Activated gamma-delta T cell treated with Interleukin-2 at 50 U/mL for 16 hours (primary cell): Measurements from ENCODE around the gene SERGEF.

Experiments used
- DNase-seq: peaks from one replicate; pipeline ENCODE4 v3.0.0-alpha.2; 2020

Gene SERGEF

GRCh38 chr11:17779861-17780594 is 232.8 kb downstream of the SERGEF start:
- DNase-seq = no peak

- DNase-seq = no peak
Observed at GRCh38 chr11:17778956-17779860, 233.6 kb downstream of the SERGEF start.

DNA sequence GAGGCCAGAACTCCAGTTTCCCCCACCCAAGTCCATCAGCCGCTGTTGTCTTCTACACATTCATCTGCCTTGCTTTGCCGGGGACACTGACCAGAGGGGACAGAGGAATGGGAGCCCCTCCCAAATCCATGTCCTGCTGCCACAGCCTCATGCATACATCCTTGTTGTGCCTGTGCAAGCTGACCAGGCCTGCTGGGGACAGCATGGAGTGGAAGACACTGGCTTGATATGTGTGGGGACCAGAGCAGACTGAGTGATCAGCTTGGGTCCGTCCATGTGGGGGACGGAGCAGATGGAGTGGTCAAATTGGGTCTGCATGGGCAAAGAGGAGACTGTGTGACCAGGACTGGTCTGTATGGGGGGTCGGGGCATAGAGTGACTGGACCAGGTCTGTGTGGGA is 234.5 kb downstream of the SERGEF start:
- DNase-seq = no peak

DNA sequence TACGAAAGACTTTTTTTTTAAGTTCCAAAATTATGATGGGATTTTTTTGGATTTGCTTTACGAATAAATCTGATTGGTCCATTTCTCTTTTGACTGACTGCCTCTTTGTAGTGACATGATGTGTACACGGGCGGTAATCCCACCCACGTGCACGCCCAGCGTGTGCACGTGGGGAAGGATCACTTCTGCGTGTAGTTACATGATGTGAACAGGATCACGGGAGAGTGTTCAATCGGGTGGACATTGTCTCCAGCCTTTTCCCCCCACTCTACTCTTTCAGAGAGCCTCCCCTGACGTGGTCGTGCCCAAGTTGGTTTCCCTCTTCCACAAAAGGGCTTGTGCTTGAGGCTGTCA is 235.1 kb downstream of the SERGEF start:
- no peak for DNase-seq

DNA sequence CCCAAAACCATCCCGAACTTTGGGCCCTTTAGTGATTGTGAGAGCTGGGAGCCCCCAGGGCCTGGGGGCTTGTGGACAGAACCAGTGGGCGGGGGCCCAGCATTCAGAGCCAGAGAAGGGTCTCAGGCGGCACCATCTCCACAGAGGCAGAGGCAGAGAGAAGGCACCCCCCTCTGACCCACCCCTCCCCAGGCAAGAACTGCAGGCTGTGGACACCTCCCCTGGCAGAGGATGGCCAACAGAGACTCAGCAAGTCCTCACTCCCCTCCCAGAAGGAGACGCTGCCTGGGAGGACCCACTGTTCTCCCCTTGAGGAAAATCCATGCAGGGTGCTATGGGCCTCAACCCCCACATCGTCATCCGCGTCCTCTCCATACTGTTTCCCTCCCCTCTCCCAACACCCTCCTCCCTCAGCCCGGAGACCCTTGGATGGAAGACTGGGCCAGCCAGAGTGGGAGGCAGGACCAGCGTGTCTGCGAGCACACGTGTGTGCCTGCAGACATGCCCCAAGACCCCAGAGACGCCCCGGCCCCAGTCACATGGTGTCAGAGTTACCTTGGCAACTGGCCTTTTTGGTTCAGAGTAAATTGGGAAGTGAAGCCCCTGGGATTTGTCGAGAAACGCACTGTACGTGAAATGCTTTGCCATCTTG is 235.6 kb downstream of the SERGEF start:
- no peak for DNase-seq

DNA sequence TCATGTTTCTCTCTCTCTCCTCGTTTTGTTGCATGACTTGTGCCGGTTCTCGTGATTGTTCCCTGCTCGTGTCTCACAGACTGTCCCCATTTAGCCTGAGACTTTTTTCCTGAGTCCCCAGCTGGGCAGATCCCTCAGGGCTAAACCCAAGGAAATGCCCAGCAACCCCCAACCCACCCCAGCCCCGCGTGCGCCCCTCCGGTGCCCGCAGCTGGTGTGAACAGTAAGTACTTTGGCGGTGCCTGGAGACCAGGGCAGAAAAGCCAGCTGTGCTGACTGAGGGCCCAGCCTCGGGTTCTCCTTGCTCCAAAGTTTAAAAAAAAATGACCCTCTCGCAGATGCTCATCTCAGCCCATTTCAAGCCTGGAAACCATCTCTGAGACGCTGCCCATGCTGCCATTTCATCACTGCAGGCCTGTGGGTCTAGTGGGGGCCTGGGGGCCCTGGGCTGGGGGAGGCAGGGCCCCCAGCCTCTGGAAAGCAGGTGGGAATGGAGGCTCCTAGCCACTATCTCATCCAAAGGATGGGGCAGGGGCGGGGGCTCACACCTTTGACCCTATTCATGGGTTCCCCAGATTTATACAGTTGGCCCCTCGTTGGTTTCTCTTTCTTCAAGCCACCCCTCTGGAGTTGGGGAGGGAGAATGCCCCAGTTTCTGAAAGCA is 236.5 kb downstream of the SERGEF start:
- DNase-seq = no peak

GRCh38 chr11:17775507-17776211 is 237.2 kb downstream of the SERGEF start:
- DNase-seq = no peak

DNA sequence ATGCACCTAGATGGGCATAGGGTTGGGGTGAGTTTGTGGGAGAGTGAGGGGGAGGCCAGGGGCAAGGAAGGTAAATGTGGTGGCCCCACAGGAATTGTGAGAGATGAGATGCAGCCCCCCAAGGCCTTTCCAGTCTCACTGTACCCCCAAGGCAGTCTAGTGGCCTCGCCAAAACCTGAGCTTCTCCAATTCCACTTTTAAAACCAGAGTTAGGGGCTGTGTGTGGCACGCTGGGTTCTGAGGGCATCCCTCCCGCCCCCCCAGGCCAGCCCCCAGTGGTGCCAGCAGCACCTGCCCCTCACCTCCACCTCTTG is 237.9 kb downstream of the SERGEF start:
- no peak for DNase-seq

DNA sequence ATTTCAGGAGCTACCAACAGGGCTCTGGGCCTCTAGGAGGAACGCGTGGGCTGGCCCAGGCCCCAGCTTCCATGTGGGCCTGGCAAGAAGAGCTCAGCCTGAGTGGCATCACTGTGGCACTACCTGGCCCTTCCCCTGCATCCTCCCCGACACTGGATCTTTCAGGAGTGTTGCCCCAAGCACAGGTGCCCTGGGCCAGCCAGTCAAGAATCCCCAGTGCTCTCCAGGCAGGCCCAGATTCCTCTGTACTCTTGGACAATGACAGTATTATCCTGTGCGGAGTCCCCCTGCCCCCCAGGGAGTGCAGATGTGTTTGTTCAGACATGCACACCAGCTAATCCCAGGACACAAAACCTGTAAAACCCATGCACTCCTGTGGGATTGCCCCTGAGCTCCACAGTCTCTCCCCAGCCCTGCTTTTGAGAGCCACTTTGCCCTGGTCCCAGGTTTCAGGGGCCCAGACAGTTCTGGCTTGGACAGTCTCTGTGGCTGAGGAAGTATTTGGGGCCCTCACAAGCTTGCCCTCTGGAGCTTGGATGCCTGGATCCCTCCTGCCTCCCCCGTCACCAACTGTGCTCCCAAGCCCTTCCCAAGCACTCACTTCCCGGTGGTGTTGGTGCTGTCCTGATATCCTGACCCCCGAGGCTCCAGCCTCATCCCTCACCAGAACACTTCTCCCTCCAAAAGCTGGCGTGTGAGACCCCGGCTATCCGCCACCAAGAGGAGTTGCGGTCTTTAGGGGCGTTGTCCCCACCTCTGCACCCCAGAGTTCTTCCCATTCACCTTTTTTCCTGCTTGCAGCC is 238.4 kb downstream of the SERGEF start:
- no peak for DNase-seq

- no peak for DNase-seq
Observed at GRCh38 chr11:17773674-17774073, 239.2 kb downstream of the SERGEF start.

DNA sequence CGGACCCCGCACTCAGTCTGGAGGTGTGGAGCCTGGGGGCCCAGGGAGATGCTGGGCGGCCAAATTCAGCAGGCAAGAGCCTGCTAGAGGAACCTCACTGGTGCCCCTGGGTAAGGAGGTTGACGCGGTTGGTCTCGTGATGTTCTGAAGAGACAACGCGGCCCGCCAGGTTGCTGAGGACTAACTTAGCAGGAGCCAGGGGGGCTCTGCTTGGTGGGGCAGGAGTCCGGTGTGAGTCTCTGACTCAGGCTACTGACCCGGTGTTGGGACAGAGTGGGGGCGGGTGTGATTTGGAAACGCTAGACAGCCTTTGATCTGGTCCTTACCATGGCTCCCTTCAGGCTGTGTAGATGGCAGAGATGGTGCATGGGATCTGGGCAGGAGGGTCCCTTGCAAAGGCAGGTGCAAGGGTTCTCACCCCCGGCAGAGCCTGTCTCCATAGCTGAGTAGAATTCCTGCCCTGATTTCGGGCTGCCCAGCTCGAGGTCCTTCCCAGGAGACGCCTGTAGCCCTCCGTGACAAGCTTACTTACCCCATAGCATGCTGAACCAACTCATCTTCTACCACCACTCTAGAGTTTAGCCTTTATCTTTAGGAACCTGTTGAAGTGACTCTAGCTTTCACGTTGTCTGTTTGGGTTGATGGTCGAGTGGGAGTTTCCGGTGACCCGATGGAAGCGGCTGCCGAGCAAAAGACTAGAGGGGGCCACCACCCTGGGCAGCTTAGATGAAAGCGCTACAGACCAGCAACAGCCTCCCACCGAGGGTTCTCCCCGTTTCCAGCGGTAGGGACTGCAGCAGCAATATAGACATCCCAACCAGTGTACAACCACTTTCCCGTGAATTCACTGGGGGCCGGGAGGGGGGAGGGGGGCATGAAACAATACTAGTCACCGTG is 239.9 kb downstream of the SERGEF start:
- DNase-seq = no peak

- no peak for DNase-seq
Observed at GRCh38 chr11:17771841-17772401, 240.9 kb downstream of the SERGEF start.

GRCh38 chr11:17771415-17771814 is 241.4 kb downstream of the SERGEF start:
- DNase-seq = no peak

DNA sequence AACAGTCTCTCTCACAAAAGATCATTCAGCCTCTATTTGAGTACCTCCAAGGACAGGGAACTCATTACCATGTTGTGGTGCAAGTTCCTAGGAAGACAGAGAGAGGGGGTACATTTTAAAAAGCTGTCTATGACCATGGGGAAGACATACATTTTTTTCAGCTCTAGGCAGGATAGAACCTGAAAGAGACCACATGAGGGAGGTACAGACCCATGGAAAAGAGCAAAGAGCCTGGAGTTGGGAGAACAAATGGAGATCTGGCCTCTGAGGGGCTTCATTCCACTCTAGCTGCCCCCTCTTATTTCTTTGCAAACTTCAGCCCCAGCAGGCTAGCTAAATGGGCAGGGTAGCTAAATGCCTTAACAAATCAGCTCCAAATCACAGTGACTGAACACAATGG is 241.9 kb downstream of the SERGEF start:
- DNase-seq = no peak

GRCh38 chr11:17770048-17770652 is 242.7 kb downstream of the SERGEF start:
- DNase-seq = no peak

DNA sequence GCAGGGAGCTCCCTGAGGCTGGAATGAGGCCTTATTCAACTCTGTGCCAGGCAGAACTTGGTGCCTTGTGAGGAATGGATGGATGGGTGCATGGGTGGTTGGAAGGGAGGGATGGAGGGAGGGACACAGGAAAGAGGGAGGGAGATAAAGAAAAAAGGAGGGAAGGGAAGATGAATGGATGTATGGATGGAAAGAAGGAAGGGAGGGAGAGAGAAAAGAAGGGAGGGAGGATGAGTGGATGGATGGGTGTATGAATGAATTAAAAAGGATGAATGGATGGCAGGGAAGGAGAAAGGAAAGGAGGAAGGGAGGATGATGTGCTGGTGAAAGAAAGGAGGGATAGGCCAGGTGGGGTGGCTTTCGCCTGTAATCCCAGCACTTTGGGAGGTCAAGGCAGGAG is 243.6 kb downstream of the SERGEF start:
- DNase-seq = no peak

DNA sequence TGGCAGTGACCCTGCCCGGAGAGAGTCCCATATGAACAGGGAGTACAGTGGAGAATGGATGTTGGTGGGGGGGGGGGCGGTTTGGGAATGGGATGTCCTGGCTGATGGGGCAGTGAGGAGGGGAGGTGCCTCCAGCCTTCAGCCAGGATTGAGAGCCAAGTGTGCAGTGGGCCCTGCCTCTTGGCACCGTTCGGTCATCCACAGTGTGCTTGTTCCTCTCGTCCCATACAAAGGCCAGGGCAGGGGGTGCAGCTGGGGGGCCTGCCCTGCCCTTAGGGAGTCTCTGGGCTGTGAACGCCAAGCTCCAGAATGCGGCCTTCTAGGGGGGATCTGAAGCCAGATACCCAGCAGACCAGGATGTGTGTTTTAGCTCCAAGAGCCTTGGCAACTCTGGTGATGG is 244.3 kb downstream of the SERGEF start:
- no peak for DNase-seq

DNA sequence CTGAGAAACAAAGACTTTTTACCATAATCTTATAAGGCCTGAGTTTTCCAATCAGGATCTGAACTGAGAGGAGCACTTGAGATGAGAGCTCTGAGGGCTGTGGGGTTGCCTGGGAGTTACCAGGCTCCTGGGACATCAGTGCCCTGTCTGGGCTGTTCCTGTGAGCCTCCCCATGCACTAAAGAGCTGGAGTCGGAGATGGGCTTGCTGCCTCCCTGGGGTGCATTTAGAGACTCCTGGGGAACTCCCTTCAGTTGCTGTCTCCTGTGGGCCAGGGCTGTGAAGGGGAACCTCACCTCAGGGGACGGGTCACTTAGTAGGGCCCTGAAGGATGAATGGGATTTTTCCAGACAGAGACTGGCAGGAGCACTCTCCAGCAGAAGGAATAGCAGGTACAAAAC is 244.9 kb downstream of the SERGEF start:
- no peak for DNase-seq

GRCh38 chr11:17767301-17767885 is 245.5 kb downstream of the SERGEF start:
- DNase-seq = no peak

GRCh38 chr11:17766590-17766989 is 246.3 kb downstream of the SERGEF start:
- DNase-seq = no peak
